GM23338 (cell line): ENCODE results near the gene C14orf180. TPM values are rescaled to one million over a fixed set of nuclear protein-coding genes. Genes with fewer than 3 reads are reported as not detected.
"Not testable (repeated sequence)": the region's sequence is repeated elsewhere in the genome, so short reads cannot be mapped to it uniquely, and the experiment has no call there.

Experiments used
- ATAC-seq: fragments of 200-7000 bp; cut with Tn5 transposase; 3 replicates; pipeline ENCODE4 v1.9.1; 2020
- DNase-seq: peaks from one replicate; pipeline ENCODE4 v3.0.0-alpha.2; 2015; ENCODE audit warnings: low spot score
- H2AFZ ChIP-seq: fragments of 200-600 bp; sonication (generic); 2 replicates; pipeline ENCODE4 v1.8.0; 2016; ENCODE audit warnings: antibody characterized with exemption, mild to moderate bottlenecking, moderate library complexity
- H3F3A ChIP-seq: fragments of 200-600 bp; sonication (generic); replicated peaks from 2 replicates; pipeline ENCODE4 v1.8.0; 2017; ENCODE audit warnings: antibody characterized with exemption, mixed run types, low read depth
- H3K27ac ChIP-seq: fragments of 200-600 bp; sonication (generic); 2 replicates; pipeline ENCODE4 v1.6.1; 2016; ENCODE audit warnings: low read depth
- H3K27me3 ChIP-seq: fragments of 200-600 bp; sonication (generic); 2 replicates; pipeline ENCODE4 v1.8.0; 2016; ENCODE audit warnings: mild to moderate bottlenecking, mixed run types, moderate library complexity; ENCODE audit not compliant: insufficient read depth
- H3K36me3 ChIP-seq: fragments of 200-600 bp; sonication (generic); 2 replicates; pipeline ENCODE4 v1.8.0; 2016; ENCODE audit warnings: mild to moderate bottlenecking; ENCODE audit not compliant: insufficient read depth
- H3K4me1 ChIP-seq: fragments of 200-600 bp; sonication (generic); 2 replicates; pipeline ENCODE4 v1.8.0; 2016; ENCODE audit warnings: mild to moderate bottlenecking, moderate library complexity; ENCODE audit not compliant: insufficient read depth
- H3K4me2 ChIP-seq: fragments of 200-600 bp; sonication (generic); 2 replicates; pipeline ENCODE4 v1.7.1; 2017; ENCODE audit warnings: mixed run types
- H3K4me3 ChIP-seq: fragments of 200-600 bp; sonication (generic); 2 replicates; pipeline ENCODE4 v1.6.1; 2016; ENCODE audit warnings: mixed run types
- H3K79me2 ChIP-seq: fragments of 200-600 bp; sonication (generic); replicated peaks from 2 replicates; pipeline ENCODE4 v1.8.0; 2017; ENCODE audit warnings: mild to moderate bottlenecking; ENCODE audit not compliant: insufficient read depth
- H3K9me2 ChIP-seq: fragments of 200-600 bp; sonication (generic); 2 replicates; pipeline ENCODE4 v1.8.0; 2017; ENCODE audit not compliant: insufficient read depth
- H4K20me1 ChIP-seq: fragments of 200-600 bp; sonication (generic); replicated peaks from 2 replicates; pipeline ENCODE4 v1.8.0; 2017; ENCODE audit warnings: mild to moderate bottlenecking; ENCODE audit not compliant: insufficient read depth
- H3K27ac Mint-ChIP-seq: 2 replicates; pipeline ENCODE4 v1.8.0; 2020; ENCODE audit warnings: inconsistent platforms, mild to moderate bottlenecking, moderate library complexity, mixed read lengths
- H3K27me3 Mint-ChIP-seq: 3 replicates; pipeline ENCODE4 v1.8.0; 2022; ENCODE audit warnings: low read depth, mild to moderate bottlenecking, moderate library complexity, mixed read lengths, inconsistent platforms; ENCODE audit not compliant: insufficient read depth, poor library complexity
- H3K36me3 Mint-ChIP-seq: 3 replicates; pipeline ENCODE4 v1.8.0; 2021; ENCODE audit warnings: low read depth, mild to moderate bottlenecking, inconsistent platforms, moderate library complexity, mixed read lengths
- H3K4me1 Mint-ChIP-seq: 3 replicates; pipeline ENCODE4 v1.8.0; 2020; ENCODE audit warnings: mild to moderate bottlenecking, inconsistent platforms, mixed read lengths
- H3K4me3 Mint-ChIP-seq: 3 replicates; pipeline ENCODE4 v1.8.0; 2021; ENCODE audit warnings: moderate library complexity, mild to moderate bottlenecking, inconsistent platforms, mixed read lengths
- H3K9me3 Mint-ChIP-seq: 3 replicates; pipeline ENCODE4 v1.8.0; 2020; ENCODE audit warnings: moderate library complexity, mild to moderate bottlenecking, inconsistent platforms, mixed read lengths
- CREB1 ChIP-seq: fragments of 250-450 bp; sonication (Bioruptor Pico); IDR thresholded peaks from 2 replicates; pipeline ENCODE4 v1.5.0; 2020; ENCODE audit warnings: low read depth, mild to moderate bottlenecking, moderate library complexity
- EZH2phosphoT487 ChIP-seq: fragments of 200-600 bp; sonication (generic); IDR thresholded peaks from one replicate; pipeline ENCODE4 v1.8.1; 2018; ENCODE audit warnings: antibody characterized with exemption; ENCODE audit not compliant: unreplicated experiment
- JUNB ChIP-seq: IDR thresholded peaks from one replicate; pipeline ENCODE4 v1.6.1; 2016; ENCODE audit warnings: antibody characterized with exemption; ENCODE audit not compliant: unreplicated experiment
- NANOG ChIP-seq: IDR thresholded peaks from 2 replicates; pipeline ENCODE4 v1.6.1; 2016; ENCODE audit warnings: antibody characterized with exemption, borderline replicate concordance
- POLR2AphosphoS5 ChIP-seq: IDR thresholded peaks from 2 replicates; pipeline ENCODE4 v1.6.1; 2016; ENCODE audit warnings: antibody characterized with exemption, low read depth
- STAT1 ChIP-seq: IDR thresholded peaks from one replicate; pipeline ENCODE4 v1.6.1; 2016; ENCODE audit warnings: antibody characterized with exemption; ENCODE audit not compliant: unreplicated experiment
- ZNF114 ChIP-seq: fragments of 250-450 bp; sonication (Bioruptor Pico); IDR thresholded peaks from 2 replicates; pipeline ENCODE4 v1.5.0; 2020; ENCODE audit warnings: mild to moderate bottlenecking, moderate library complexity
- ZNF331 ChIP-seq: fragments of 250-450 bp; sonication (Bioruptor Pico); IDR thresholded peaks from 2 replicates; pipeline ENCODE4 v1.5.0; 2020; ENCODE audit warnings: low read depth, mild to moderate bottlenecking, moderate library complexity
- polyA plus RNA-seq: library from polyadenylated mRNA; unstranded; fragments of >200 nt; fragmentation: Nextera tagmentation; extraction: Ambion mirVana; gene quantifications from 2 replicates; pipeline ENCODE4 v1.2.1, GENCODE V29; 2016
- total RNA-seq: library from RNA; depleted of rRNA; stranded (reverse); fragments of >200 nt; shearing (Covaris generic); gene quantifications from 2 replicates; pipeline ENCODE4 v1.2.3, GENCODE V29; 2014
- TF ChIP-seq, protein P1 (sequence below), 2 experiments: fragments of 200-600 bp in 1 of 2; sonication (generic) in 1 of 2; conservative IDR thresholded peaks; 2 replicates each; pipeline versions ENCODE4 v1.5.1 to v1.6.1; 2016 to 2017; ENCODE audit warnings: antibody characterized with exemption in 2 of 2, low read depth in 2 of 2, mild to moderate bottlenecking in 2 of 2, moderate library complexity in 1 of 2
- TF ChIP-seq, protein P2 (sequence below): IDR thresholded peaks from one replicate; pipeline ENCODE4 v1.6.1; 2018; ENCODE audit warnings: antibody characterized with exemption; ENCODE audit not compliant: unreplicated experiment
- TF ChIP-seq, protein P3 (sequence below): IDR thresholded peaks from 2 replicates; pipeline ENCODE4 v1.6.1; 2016; ENCODE audit warnings: antibody characterized with exemption

The C14orf180 gene
- total and polyA plus RNA-seq, 2 experiments from 2014 or later = not detected

DNA sequence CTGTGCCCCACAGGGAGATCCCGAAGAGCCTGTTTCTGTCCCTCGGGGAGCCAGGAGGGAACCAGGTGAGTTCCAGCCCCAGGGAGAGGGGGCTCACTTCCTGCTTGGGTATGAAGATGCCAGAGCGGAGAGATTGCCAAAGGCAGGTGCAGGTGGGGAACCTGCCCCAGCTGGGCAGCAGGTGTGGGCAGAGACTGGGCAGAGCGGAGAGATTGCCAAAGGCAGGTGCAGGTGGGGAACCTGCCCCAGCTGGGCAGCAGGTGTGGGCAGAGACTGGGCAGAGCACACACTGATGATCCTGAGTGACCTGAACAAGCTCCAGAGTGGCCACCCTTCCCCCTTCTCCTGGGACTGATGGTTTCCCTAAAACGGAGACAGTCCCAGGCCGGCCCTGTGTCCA is 375 bp downstream of the C14orf180 start:
- not testable (repeated sequence) for H3K4me1 ChIP-seq, H3K36me3 Mint-ChIP-seq, H3K27ac Mint-ChIP-seq, H3K4me2 ChIP-seq, H2AFZ ChIP-seq, H3K4me1 Mint-ChIP-seq, H3K9me3 Mint-ChIP-seq, H3F3A ChIP-seq, ATAC-seq, H3K27me3 Mint-ChIP-seq, H3K4me3 ChIP-seq, H3K27ac ChIP-seq, H3K27me3 ChIP-seq, H3K4me3 Mint-ChIP-seq, DNase-seq, H3K36me3 ChIP-seq, H3K9me2 ChIP-seq, H4K20me1 ChIP-seq, H3K79me2 ChIP-seq

DNA sequence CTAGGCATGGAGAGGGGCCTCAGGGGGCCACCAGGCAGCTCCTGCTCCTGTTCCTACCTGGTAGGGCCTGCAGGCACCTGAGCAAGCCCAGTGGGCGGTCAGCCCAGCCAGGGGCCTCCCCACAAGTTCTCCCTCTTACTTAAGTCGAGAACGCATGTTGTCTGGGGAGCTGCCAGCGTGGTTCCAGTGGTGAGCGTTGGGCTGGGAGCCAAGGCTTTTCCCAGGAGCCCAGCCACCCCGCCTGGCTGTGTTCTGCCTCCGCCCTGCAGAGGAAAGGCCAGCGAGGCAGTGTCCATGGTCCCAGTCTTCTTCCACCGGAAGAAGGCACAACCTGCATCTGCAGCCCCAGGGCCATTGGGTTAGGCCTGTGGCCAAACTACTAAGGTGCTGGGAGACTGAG is 1.4 kb downstream of the C14orf180 start:
- Histone ChIP-seq H3K4me3 (no peak overlapping the region), H3K4me2 (no peak overlapping the region), H3F3A (no peaks in the 10 kb centered on the region), H2AFZ (no peak overlapping the region), H3K9me2 (no peaks in the 10 kb centered on the region), H3K4me1 (no peaks in the 10 kb centered on the region), H4K20me1 (no peaks in the 10 kb centered on the region), H3K79me2 (no peaks in the 10 kb centered on the region), H3K27me3 (no peaks in the 10 kb centered on the region), H3K36me3 (no peaks in the 10 kb centered on the region), H3K27ac (no peak overlapping the region)
- no peak for DNase-seq
- no peaks in the 10 kb centered on the region for H3K36me3 Mint-ChIP-seq
- peaks cover 5% of the 10 kb centered on the region for H3K27me3 Mint-ChIP-seq
- H3K4me1 Mint-ChIP-seq = peaks cover 4% of the 10 kb centered on the region; the same call in 2 of the 3 replicates
- TF ChIP-seq CREB1 (CRISPR knock-in tag) = no peak
- TF ChIP-seq, protein P1, sequence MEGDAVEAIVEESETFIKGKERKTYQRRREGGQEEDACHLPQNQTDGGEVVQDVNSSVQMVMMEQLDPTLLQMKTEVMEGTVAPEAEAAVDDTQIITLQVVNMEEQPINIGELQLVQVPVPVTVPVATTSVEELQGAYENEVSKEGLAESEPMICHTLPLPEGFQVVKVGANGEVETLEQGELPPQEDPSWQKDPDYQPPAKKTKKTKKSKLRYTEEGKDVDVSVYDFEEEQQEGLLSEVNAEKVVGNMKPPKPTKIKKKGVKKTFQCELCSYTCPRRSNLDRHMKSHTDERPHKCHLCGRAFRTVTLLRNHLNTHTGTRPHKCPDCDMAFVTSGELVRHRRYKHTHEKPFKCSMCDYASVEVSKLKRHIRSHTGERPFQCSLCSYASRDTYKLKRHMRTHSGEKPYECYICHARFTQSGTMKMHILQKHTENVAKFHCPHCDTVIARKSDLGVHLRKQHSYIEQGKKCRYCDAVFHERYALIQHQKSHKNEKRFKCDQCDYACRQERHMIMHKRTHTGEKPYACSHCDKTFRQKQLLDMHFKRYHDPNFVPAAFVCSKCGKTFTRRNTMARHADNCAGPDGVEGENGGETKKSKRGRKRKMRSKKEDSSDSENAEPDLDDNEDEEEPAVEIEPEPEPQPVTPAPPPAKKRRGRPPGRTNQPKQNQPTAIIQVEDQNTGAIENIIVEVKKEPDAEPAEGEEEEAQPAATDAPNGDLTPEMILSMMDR (conservative IDR thresholded peaks at IDR 0.05; ENCODE audit: low read depth in 2 of 2) = no peak
- TF ChIP-seq EZH2phosphoT487 = no peak
- H3K27ac Mint-ChIP-seq = no peak overlapping the region
- ATAC-seq = no peak
- no peak overlapping the region for H3K4me3 Mint-ChIP-seq
- H3K9me3 Mint-ChIP-seq = no peaks in the 10 kb centered on the region

DNA sequence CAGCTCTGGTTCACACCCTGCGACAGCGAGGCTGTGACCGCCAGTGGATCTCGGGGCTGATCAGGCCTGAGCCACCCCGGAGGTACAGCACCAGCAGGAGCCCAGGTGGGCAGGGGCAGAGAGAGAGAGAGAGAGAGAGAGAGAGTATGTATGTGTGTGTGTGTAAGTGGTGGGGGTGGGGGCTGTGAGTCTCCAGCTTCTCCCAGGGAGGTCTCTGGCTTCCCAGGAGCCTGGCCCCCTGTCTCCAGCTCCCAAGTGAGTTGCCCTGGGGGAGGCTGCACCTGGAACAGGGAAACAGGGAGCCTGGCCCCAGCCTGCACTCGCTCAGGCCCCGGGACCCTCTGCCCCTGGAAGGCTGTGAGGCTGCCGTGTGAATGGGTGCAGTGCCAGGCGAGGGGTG is 2.0 kb downstream of the C14orf180 start:
- H3K27ac Mint-ChIP-seq = 0 out of 2 replicates have a peak overlapping the region, but pooled peaks have one; percentile 72
- no peak overlapping the region for H3K27ac ChIP-seq
- H3K27me3 ChIP-seq = no peaks in the 10 kb centered on the region
- no peaks in the 10 kb centered on the region for H3K9me3 Mint-ChIP-seq
- no peaks in the 10 kb centered on the region for H3K79me2 ChIP-seq
- H3K27me3 Mint-ChIP-seq = peaks cover 5% of the 10 kb centered on the region
- H3K4me3 ChIP-seq = no peak overlapping the region
- no peak overlapping the region for H3K4me2 ChIP-seq
- H3K4me1 ChIP-seq = no peaks in the 10 kb centered on the region
- H3K4me1 Mint-ChIP-seq = peaks cover 4% of the 10 kb centered on the region; the same call in 2 of the 3 replicates
- no peak overlapping the region for H2AFZ ChIP-seq
- no peak overlapping the region for H3K4me3 Mint-ChIP-seq
- no peaks in the 10 kb centered on the region for H3F3A ChIP-seq
- no peaks in the 10 kb centered on the region for H3K36me3 ChIP-seq
- no peaks in the 10 kb centered on the region for H3K9me2 ChIP-seq
- no peak for ATAC-seq
- H3K36me3 Mint-ChIP-seq = no peaks in the 10 kb centered on the region
- no peak for DNase-seq
- no peaks in the 10 kb centered on the region for H4K20me1 ChIP-seq
- TF ChIP-seq ZNF331 (CRISPR knock-in tag) = no peak
- TF ChIP-seq JUNB = no peak
- TF ChIP-seq EZH2phosphoT487 = no peak
- no peak for TF ChIP-seq ZNF114 (CRISPR knock-in tag)
- TF ChIP-seq, protein P2, sequence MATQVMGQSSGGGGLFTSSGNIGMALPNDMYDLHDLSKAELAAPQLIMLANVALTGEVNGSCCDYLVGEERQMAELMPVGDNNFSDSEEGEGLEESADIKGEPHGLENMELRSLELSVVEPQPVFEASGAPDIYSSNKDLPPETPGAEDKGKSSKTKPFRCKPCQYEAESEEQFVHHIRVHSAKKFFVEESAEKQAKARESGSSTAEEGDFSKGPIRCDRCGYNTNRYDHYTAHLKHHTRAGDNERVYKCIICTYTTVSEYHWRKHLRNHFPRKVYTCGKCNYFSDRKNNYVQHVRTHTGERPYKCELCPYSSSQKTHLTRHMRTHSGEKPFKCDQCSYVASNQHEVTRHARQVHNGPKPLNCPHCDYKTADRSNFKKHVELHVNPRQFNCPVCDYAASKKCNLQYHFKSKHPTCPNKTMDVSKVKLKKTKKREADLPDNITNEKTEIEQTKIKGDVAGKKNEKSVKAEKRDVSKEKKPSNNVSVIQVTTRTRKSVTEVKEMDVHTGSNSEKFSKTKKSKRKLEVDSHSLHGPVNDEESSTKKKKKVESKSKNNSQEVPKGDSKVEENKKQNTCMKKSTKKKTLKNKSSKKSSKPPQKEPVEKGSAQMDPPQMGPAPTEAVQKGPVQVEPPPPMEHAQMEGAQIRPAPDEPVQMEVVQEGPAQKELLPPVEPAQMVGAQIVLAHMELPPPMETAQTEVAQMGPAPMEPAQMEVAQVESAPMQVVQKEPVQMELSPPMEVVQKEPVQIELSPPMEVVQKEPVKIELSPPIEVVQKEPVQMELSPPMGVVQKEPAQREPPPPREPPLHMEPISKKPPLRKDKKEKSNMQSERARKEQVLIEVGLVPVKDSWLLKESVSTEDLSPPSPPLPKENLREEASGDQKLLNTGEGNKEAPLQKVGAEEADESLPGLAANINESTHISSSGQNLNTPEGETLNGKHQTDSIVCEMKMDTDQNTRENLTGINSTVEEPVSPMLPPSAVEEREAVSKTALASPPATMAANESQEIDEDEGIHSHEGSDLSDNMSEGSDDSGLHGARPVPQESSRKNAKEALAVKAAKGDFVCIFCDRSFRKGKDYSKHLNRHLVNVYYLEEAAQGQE = no peak
- no peak for TF ChIP-seq CREB1 (CRISPR knock-in tag)
- no peak for TF ChIP-seq NANOG
- TF ChIP-seq POLR2AphosphoS5 = no peak
- TF ChIP-seq, protein P3, sequence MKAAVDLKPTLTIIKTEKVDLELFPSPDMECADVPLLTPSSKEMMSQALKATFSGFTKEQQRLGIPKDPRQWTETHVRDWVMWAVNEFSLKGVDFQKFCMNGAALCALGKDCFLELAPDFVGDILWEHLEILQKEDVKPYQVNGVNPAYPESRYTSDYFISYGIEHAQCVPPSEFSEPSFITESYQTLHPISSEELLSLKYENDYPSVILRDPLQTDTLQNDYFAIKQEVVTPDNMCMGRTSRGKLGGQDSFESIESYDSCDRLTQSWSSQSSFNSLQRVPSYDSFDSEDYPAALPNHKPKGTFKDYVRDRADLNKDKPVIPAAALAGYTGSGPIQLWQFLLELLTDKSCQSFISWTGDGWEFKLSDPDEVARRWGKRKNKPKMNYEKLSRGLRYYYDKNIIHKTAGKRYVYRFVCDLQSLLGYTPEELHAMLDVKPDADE = no peak
- TF ChIP-seq, protein P1 (conservative IDR thresholded peaks at IDR 0.05; ENCODE audit: low read depth in 2 of 2) = no peak
- TF ChIP-seq STAT1 = no peak
